Naive B cell (primary cell): Measurements from ENCODE around the gene ADPRM. TPM values are rescaled to one million over a fixed set of nuclear protein-coding genes. Genes with fewer than 3 reads are reported as not detected.
"Not testable (repeated sequence)": the region's sequence is repeated elsewhere in the genome, so short reads cannot be mapped to it uniquely, and the experiment has no call there.

Source experiments
- ATAC-seq, 2 donors: fragments of 150-1000 bp; cut with Tn5 transposase; 2 replicates each; pipeline ENCODE4 v1.10.0; 2021; ENCODE audit warnings: low read depth in 2 of 2, mild to moderate bottlenecking in 2 of 2, moderate library complexity in 2 of 2
- DNase-seq: peaks from one replicate; pipeline ENCODE4 v3.0.0; 2022
- H3K27ac Mint-ChIP-seq, 6 donors: one replicate each; pipeline ENCODE4 v1.8.0; 2020 to 2022; ENCODE audit warnings: mild to moderate bottlenecking in 6 of 6, mixed read lengths in 6 of 6, moderate library complexity in 5 of 6, inconsistent platforms in 2 of 6
- H3K27me3 Mint-ChIP-seq, 3 donors: one replicate each; pipeline ENCODE4 v1.8.0; 2021 to 2022; ENCODE audit warnings: mixed read lengths in 3 of 3, mild to moderate bottlenecking in 1 of 3
- H3K36me3 Mint-ChIP-seq, 2 donors: one replicate each; pipeline ENCODE4 v1.8.0; 2020 to 2022; ENCODE audit warnings: mixed read lengths in 2 of 2, inconsistent platforms in 1 of 2, mild to moderate bottlenecking in 1 of 2
- H3K4me1 Mint-ChIP-seq, 3 donors: one replicate each; pipeline ENCODE4 v1.8.0; 2020 to 2022; ENCODE audit warnings: mixed read lengths in 3 of 3, inconsistent platforms in 1 of 3, mild to moderate bottlenecking in 1 of 3, moderate library complexity in 1 of 3
- H3K4me3 Mint-ChIP-seq, 8 donors: one replicate each; pipeline ENCODE4 v1.8.0; 2020 to 2022; ENCODE audit warnings: mild to moderate bottlenecking in 8 of 8, mixed read lengths in 8 of 8, moderate library complexity in 8 of 8, inconsistent platforms in 2 of 8
- H3K9me3 Mint-ChIP-seq, 7 donors: one replicate each; pipeline ENCODE4 v1.8.0; 2020 to 2022; ENCODE audit warnings: mixed read lengths in 7 of 7, mild to moderate bottlenecking in 5 of 7, inconsistent platforms in 2 of 7, moderate library complexity in 1 of 7
- polyA plus RNA-seq, 6 donors: library from polyadenylated mRNA; unstranded; fragments of 300-500 nt; fragmentation: Illumina TruSeq; gene quantifications; one replicate each; pipeline ENCODE4 v1.2.3, GENCODE V29; 2021; ENCODE audit warnings: low read depth in 6 of 6

ADPRM gene
- polyA plus RNA-seq, 6 donors from 2014 or later = 81.3 to 128 (median 94.1) TPM

DNA sequence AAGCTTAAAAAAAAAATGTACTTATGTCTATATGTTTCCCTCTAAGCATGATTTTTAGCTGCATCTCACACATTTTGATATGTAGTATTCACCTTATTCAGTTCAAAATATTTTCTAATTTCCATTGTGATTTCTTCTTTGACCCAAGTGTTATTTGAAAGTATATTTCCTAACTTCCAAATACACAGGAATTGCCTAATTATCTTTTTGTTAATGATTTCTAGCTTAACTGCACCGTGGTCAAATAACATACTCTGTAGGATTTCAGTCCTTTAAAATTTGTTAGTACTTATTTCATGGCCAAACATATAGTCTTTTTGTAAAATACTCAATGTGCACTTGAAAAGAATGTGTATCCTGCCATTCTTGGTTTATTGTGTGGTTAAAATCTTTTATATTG, 21.2 kb downstream of the ADPRM start:
- no peak for DNase-seq
- ATAC-seq = no peak
- Mint-ChIP-seq H3K4me1 (no peaks in the 10 kb centered on the region), H3K4me3 (peak overlapping the region in 1 of 8 donors; percentile 52), H3K27ac (peak overlapping the region in 1 of 6 donors; percentile 81), H3K27me3 (no peaks in the 10 kb centered on the region), H3K36me3 (no peaks in the 10 kb centered on the region), H3K9me3 (no peaks in the 10 kb centered on the region)

DNA sequence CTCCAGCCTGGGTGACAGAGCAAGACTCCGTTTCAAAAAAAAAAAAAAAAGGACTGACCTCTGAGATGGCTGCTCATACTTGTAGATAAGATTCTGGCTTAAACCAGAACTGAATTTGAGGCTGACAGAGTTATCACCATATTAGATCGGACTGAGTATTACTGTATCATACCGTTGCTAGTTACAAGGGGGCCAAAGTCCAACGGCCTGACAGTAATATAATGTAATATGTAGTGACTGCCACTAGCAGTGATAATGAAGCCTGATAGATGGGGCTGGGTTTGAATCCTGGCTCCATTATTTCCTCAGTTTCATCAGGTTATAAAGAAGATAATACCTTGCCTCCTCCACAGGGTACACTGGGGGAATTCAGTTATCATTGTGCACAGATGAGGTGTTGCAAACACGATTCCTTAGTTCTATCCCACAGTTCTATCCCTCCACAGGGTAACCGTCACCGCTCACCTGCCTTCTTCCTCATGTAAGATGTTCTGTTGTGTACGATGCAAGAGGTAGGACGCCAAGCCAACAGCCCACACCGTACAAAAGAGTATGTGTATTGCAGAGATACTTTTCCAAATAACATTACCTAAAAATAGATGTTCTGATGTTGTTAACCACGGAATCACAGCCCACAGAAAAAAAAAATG, 27.3 kb downstream of the ADPRM start:
- Mint-ChIP-seq H3K36me3 (peaks cover 0 to 6% of the 10 kb centered on the region in 2 donors), H3K9me3 (no peaks in the 10 kb centered on the region)
- ATAC-seq = no peak

DNA sequence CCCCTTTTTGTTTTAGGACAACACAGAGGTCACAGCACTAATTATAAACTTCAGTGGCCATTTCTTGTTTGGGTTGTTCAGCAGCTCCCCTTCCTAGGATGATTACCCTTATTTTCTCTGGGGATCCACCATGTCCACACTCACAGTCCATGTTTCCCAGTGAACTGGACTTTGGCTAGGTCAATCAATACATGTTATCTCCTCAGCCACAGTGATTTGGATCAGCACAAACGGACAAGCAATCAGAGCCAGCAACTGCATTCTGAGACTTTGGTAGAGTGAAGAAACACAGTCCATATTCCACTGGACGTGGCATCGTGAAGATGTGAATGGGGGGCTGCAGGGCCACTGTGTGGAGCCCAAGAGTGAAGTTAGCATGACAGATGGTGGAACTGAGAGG, 27.9 kb downstream of the ADPRM start:
- H3K4me1 Mint-ChIP-seq = peaks cover 4 to 10% (median 5%) of the 10 kb centered on the region in 3 donors
- DNase-seq (no peak), ATAC-seq (no peak)
- no peaks in the 10 kb centered on the region for H3K9me3 Mint-ChIP-seq
- H3K4me3 Mint-ChIP-seq = no peak overlapping the region
- H3K36me3 Mint-ChIP-seq = peaks cover 0 to 6% of the 10 kb centered on the region in 2 donors
- no peaks in the 10 kb centered on the region for H3K27me3 Mint-ChIP-seq
- H3K27ac Mint-ChIP-seq = peak overlapping the region in 2 of 6 donors; percentile 5 to 27

More for the DNA sequence above, 27.3 kb downstream of the ADPRM start:
- Mint-ChIP-seq H3K4me1 (peaks cover 0 to 6% (median 0%) of the 10 kb centered on the region in 3 donors), H3K4me3 (no peak overlapping the region), H3K27me3 (no peaks in the 10 kb centered on the region), H3K27ac (peak overlapping the region in 2 of 6 donors; percentile 7 to 62)
- no peak for DNase-seq

DNA sequence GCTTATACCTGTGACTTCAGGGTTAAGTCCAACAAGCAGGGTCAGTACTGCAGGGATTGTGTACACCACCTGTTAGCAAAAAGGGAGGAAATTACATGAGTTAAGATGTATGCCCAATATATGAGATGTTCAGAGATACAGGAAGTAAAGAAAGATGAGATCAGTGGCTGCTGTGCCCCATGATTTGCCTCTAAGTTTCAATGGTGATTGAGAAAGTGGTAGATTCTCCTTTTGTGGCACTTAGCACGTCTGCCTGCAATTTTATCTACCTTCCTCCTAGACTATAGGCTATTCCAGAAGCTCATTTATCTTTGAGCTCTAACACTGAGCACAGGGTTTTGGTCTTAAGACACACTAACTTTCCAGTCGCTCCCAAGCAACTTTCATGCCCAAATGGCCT, 28.8 kb downstream of the ADPRM start:
- Mint-ChIP-seq H3K9me3 (no peaks in the 10 kb centered on the region), H3K4me1 (peaks cover 9 to 18% (median 13%) of the 10 kb centered on the region in 3 donors), H3K27me3 (no peaks in the 10 kb centered on the region), H3K4me3 (peak overlapping the region in 1 of 8 donors; percentile 56), H3K27ac (no peak overlapping the region), H3K36me3 (peaks cover 0 to 6% of the 10 kb centered on the region in 2 donors)
- DNase-seq (no peak), ATAC-seq (no peak)

DNA sequence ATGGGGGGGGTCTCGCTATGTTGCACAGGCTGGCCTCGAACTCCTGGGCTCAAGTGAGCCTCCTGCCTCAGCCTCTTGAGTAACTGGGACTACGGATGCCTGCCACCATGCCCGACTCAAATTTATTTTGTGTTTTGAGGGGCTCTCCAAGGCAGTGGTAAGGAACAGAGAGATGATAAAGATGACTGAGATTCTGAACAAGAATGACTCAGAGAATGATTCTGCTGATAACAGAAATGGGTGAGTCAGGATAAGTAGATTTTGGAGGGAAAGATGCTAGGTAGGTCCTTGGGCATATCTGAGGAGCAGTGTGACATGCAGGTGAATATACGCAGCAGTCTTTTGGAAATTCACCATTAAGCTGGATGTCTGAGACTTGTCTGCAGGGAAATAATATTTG, 29.8 kb downstream of the ADPRM start:
- Mint-ChIP-seq H3K9me3 (no peaks in the 10 kb centered on the region), H3K27ac (peak overlapping the region in 4 of 6 donors; percentile 4 to 57 (median 32)), H3K36me3 (peaks cover 0 to 6% of the 10 kb centered on the region in 2 donors), H3K4me3 (peak overlapping the region in 2 of 8 donors; percentile 33 to 56), H3K4me1 (peaks cover 9 to 19% (median 13%) of the 10 kb centered on the region in 3 donors), H3K27me3 (no peaks in the 10 kb centered on the region)
- DNase-seq (no peak), ATAC-seq (no peak)

DNA sequence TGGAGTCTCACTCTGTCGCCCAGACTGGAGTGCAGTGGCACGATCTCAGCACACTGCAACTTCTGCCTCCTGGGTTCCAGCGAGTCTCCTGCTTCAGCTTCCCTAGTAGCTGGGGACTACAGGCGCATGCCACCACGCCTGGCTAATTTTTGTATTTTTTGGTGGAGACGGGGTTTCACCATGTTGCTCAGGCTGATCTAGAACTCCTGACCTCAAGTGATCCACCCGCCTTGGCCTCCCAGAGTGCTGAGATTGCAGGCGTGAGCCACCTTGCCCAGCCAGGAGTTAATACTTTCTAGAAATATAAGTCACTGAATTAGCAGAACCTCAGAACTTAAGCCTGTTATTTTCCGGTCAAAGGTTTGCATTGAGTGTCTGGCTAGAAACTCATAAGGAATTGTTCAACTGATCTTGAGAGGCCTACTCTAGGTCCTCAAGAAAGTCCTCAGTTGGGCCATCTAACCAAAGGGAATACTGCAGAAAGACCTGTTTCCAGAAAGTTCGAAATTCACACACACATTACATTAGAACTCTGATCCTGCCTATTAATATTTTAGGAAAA, 31.0 kb downstream of the ADPRM start:
- ATAC-seq = no peak
- no peak for DNase-seq
- H3K4me3 Mint-ChIP-seq = peak overlapping the region in 6 of 8 donors; percentile 12 to 99 (median 93)
- no peaks in the 10 kb centered on the region for H3K27me3 Mint-ChIP-seq
- peak overlapping the region in 4 of 6 donors; percentile 32 to 89 (median 54) for H3K27ac Mint-ChIP-seq
- peaks cover 9 to 23% (median 21%) of the 10 kb centered on the region in 3 donors for H3K4me1 Mint-ChIP-seq
- peaks cover 0 to 6% of the 10 kb centered on the region in 2 donors for H3K36me3 Mint-ChIP-seq
- H3K9me3 Mint-ChIP-seq = no peaks in the 10 kb centered on the region

DNA sequence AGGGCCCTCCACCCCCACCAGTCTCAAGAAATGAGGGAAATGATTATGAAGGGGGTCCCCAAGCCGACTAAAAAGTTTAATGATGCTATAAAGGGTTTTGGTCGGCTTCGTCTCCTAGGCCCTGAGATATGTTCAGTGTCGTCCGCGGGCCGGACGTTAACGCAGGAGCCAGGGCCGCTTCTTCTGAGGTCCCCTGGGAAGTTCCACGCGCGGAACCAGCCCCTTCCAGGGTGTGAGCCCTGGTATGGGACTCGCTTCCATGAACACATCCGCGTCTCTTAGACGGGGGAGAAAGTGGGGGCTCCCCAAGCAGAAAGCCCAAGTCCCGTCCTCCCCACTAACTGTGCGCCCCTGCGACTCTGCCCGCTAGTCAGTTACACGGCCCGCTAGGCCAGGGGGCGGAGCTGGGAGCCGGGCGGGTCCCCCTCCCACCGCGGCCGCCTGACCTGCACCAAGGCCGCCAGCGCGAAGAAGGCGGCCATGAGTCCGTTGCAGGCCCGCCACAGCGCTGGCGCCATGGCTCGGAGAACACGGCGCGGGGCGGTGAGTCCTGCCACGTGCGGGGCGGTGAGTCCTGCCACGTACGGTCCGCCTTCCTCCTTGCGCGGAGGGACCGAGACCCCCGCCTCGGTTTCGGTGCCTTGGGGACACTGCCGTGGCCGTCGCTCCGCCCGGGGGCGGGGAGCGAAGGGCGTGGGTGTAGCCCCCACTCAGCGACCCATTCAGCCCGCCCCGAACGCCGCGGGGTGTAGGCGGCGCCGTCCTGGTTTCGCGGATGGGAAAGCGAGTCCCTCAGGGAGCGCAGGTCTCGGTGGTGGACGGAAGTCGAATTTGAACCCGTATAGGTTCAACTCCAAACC, 32.2 kb downstream of the ADPRM start, which contains the start of gene TMEM220:
Gene TMEM220, minus strand, starts transcription at position 690 of the 860 bp plus-strand sequence. Its CDS starts 172 bp downstream, at position 518.
- Mint-ChIP-seq H3K36me3 (peaks cover 0 to 6% of the 10 kb centered on the region in 2 donors), H3K27ac (peak within 1 kb of the TSS; percentile 67 to 99 (median 88)), H3K9me3 (no peaks in the 10 kb centered on the region), H3K4me1 (peaks cover 11 to 23% (median 21%) of the 10 kb centered on the region in 3 donors), H3K27me3 (no peaks in the 10 kb centered on the region), H3K4me3 (peak within 1 kb of the TSS; percentile 79 to 99 (median 94))
- ATAC-seq = peak; percentile 78 to 84
- DNase-seq = peak; percentile 55

DNA sequence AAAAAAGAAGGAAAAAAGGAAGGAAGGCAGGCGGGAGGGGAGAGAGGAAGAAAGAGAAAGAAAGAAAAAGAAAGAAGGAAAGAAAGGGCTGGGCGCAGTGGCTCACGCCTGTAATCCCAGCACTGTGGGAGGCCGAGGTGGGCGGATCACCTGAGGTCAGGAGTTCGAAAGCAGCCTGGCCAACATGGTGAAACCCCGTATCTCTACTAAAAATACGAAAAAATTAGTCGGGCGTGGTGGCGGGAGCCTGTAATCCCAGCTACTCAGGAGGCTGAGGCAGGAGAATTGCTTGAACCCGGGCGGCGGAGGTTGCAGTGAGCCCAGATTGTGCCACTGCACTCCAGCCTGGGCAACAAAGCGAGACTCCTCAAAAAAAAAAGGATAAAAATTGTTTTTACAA, 32.9 kb downstream of the ADPRM start:
- H3K27me3 Mint-ChIP-seq, DNase-seq, H3K9me3 Mint-ChIP-seq, H3K36me3 Mint-ChIP-seq, ATAC-seq: not testable (repeated sequence)
- peak overlapping the region in 5 of 6 donors; percentile 84 to 99 (median 87) for H3K27ac Mint-ChIP-seq
- peaks cover 13 to 23% (median 21%) of the 10 kb centered on the region in 3 donors for H3K4me1 Mint-ChIP-seq
- H3K4me3 Mint-ChIP-seq = peak overlapping the region; percentile 79 to 99 (median 94)

DNA sequence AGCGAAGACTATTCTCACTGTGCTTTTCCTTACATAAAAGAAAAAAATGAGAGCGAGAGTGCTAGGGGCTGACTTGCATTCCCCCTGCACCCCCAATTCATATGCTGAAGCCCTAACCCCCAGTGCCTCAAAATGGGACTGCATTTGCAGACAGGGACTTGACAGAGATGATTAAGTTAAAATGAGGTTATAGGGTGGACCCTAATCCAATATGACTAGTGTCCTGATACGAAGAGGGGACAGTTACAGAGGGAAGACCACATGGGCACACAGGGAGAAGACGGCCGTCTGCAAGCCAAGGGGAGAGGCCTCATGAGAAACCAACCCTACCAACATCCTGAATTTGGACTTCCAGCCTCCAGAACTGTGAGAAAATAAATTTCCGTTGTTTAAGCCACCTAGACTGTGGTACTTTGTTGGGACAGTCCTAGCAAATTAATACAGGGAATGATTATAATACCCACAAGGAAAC, 34.0 kb downstream of the ADPRM start:
- DNase-seq (no peak), ATAC-seq (no peak)
- Mint-ChIP-seq H3K27me3 (no peaks in the 10 kb centered on the region), H3K4me1 (peaks cover 13 to 23% (median 21%) of the 10 kb centered on the region in 3 donors), H3K36me3 (no peaks in the 10 kb centered on the region), H3K9me3 (no peaks in the 10 kb centered on the region), H3K4me3 (peak overlapping the region in 5 of 8 donors; percentile 79 to 99 (median 95)), H3K27ac (peak overlapping the region in 3 of 6 donors; percentile 38 to 89 (median 42))

DNA sequence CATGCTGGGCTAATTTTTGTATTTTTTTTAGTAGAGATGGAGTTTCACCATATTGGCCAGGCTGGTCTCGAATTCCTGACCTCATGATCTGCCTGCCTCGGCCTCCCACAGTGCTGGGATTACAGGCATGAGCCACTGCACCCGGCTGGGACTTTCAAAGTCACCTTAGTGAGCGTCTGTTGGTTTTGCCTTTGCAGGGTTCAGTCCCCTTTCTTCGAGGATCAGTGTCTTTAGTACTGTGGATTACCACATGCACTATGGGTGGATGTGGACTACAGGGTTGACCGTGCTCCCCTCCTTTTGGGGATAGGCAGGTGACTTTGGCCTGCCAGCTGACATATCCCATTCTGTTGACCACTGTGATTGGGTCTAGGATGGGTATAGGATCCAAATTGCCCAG, 34.7 kb downstream of the ADPRM start:
- H3K27me3 Mint-ChIP-seq = not testable (repeated sequence)

DNA sequence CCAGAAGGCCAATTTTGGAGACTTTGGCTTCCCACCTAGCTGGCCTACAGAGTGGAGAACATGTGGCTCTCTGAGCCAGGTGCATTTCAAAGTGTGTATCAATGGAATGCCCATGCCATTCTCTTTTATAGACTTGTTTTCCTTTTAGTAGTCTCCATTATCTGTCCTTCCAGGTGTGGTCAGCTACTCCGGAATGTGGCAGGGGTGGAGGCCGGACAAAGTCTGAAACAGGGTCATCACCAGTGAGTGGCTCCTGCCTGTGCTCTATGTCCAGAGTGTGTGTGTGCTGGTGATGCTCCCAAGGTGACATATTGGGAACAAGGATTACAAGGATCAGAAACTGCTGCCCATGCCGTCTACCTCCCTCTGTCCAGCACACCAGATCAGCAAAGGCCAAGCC, 36.3 kb downstream of the ADPRM start:
- no peaks in the 10 kb centered on the region for H3K27me3 Mint-ChIP-seq
- peaks cover 17 to 28% (median 26%) of the 10 kb centered on the region in 3 donors for H3K4me1 Mint-ChIP-seq
- peak overlapping the region in 1 of 8 donors; percentile 12 for H3K4me3 Mint-ChIP-seq
- DNase-seq (no peak), ATAC-seq (no peak)
- no peaks in the 10 kb centered on the region for H3K36me3 Mint-ChIP-seq
- H3K9me3 Mint-ChIP-seq = no peaks in the 10 kb centered on the region
- H3K27ac Mint-ChIP-seq = no peak overlapping the region

More for the DNA sequence above, 34.7 kb downstream of the ADPRM start:
- H3K36me3 Mint-ChIP-seq, ATAC-seq, DNase-seq, H3K27ac Mint-ChIP-seq, H3K9me3 Mint-ChIP-seq: not testable (repeated sequence)
- H3K4me3 Mint-ChIP-seq = peak overlapping the region in 2 of 8 donors; percentile 62 to 70
- H3K4me1 Mint-ChIP-seq = peaks cover 15 to 25% (median 23%) of the 10 kb centered on the region in 3 donors

DNA sequence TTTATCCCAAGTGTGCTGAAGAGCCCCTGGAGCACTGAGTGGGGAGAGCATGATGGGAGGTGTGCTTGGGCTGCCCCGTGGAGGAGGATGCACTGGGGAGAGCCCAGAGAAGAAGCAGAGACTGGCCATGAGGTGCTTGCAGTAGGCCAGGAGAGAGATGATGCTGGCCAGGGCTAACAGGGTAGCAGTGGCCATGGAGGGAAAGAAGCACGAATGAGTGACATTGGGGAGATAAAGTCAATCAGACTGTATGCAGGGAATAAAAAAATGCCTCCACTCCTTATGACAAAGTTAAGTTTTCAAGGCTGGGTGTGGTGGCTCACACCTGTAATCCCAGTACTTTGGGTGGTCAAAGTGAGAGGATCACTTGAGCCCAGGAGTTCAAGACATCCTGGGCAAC, 37.9 kb downstream of the ADPRM start:
- H3K27ac Mint-ChIP-seq = no peak overlapping the region

DNA sequence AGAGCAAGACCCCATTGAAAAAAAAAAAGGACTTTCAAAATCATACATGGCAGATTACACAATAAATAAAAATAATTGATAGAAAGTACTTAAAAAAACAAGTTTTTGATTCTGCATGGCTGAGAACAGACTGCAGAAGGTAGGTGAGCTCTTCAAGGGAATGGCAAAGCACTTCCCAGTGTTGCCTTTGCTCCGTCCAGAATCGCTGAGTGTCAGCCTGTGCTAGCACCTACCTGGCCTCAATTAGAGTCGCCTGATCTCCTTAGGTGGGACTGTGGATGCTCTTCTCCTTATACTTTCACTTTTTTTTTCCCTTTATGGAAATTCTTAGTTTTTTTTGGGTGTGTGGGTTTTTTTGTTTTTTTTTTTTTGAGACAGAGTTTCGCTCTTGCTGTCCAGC, 38.4 kb downstream of the ADPRM start:
- ATAC-seq = no peak
- H3K27me3 Mint-ChIP-seq = peaks cover 0 to 11% (median 0%) of the 10 kb centered on the region in 3 donors
- no peaks in the 10 kb centered on the region for H3K9me3 Mint-ChIP-seq
- H3K36me3 Mint-ChIP-seq = no peaks in the 10 kb centered on the region
- peaks cover 11 to 17% (median 12%) of the 10 kb centered on the region in 3 donors for H3K4me1 Mint-ChIP-seq
- no peak for DNase-seq
- H3K4me3 Mint-ChIP-seq = no peak overlapping the region
- H3K27ac Mint-ChIP-seq = peak overlapping the region in 1 of 6 donors; percentile 77

More for the DNA sequence above, 37.9 kb downstream of the ADPRM start:
- Mint-ChIP-seq H3K4me1 (peaks cover 13 to 23% (median 16%) of the 10 kb centered on the region in 3 donors), H3K9me3 (no peaks in the 10 kb centered on the region), H3K27me3 (peaks cover 0 to 7% (median 0%) of the 10 kb centered on the region in 3 donors), H3K36me3 (no peaks in the 10 kb centered on the region), H3K4me3 (no peak overlapping the region)
- ATAC-seq (no peak), DNase-seq (no peak)
